Spinal cord (tissue), 10 donors: ENCODE results near the gene PHF20. TPM values are rescaled to one million over a fixed set of nuclear protein-coding genes. Genes with fewer than 3 reads are reported as not detected.
"Not testable (repeated sequence)": the region's sequence is repeated elsewhere in the genome, so short reads cannot be mapped to it uniquely, and the experiment has no call there.

Experiments
- DNase-seq, 6 donors: peaks; one replicate each; pipeline versions ENCODE4 v3.0.0 to v3.0.0-alpha.2; 2013 to 2015; ENCODE audit warnings: low spot score in 6 of 6, low read depth in 4 of 6
- H3K27ac ChIP-seq: one replicate; pipeline ENCODE4 v1.5.1; 2013; ENCODE audit warnings: low read depth, low read length, control low read depth
- H3K27me3 ChIP-seq: one replicate; pipeline ENCODE4 v1.6.1; 2013; ENCODE audit warnings: low read length; ENCODE audit not compliant: control insufficient read depth, insufficient read depth
- H3K36me3 ChIP-seq: one replicate; pipeline ENCODE4 v1.6.1; 2013; ENCODE audit warnings: low read length; ENCODE audit not compliant: control insufficient read depth, insufficient read depth
- H3K4me1 ChIP-seq: one replicate; pipeline ENCODE4 v1.6.1; 2013; ENCODE audit warnings: low read length; ENCODE audit not compliant: control insufficient read depth, insufficient read depth
- H3K4me3 ChIP-seq: one replicate; pipeline ENCODE4 v1.5.1; 2013; ENCODE audit warnings: low read depth, low read length, control low read depth
- H3K9me3 ChIP-seq: one replicate; pipeline ENCODE4 v1.6.1; 2013; ENCODE audit warnings: low read length; ENCODE audit not compliant: control insufficient read depth, insufficient read depth
- WGBS: methylation state at CpG from one replicate; pipeline ENCODE4 v1.1.5; 2013; ENCODE audit warnings: missing lambda C conversion rate; ENCODE audit not compliant: insufficient coverage; 5-methylcytosine and 5-hydroxymethylcytosine counted together
- long read RNA-seq, 4 donors: transcript quantifications; one replicate each; lab custom pipeline, GENCODE V29; 2026
- polyA plus RNA-seq, 2 donors: library from polyadenylated mRNA; unstranded; fragments of 120-200 nt; gene quantifications; one replicate each; pipeline ENCODE4 v1.2.1, GENCODE V29; 2013; ENCODE audit not compliant: insufficient read length in 2 of 2
- total RNA-seq, 2 donors: library from RNA; depleted of rRNA in 1 of 2; stranded (reverse); fragments of 120-200 nt in 1 of 2; fragments of >200 nt in 1 of 2; gene quantifications; one replicate each; pipeline versions ENCODE4 v1.2.3 to v1.2.4, GENCODE V29; 2013 to 2014
- donor health status: healthy.

Gene PHF20
- total RNA-seq (10 to 100 TPM; 31.0 to 35.8 TPM), polyA plus RNA-seq (10 to 100 TPM; 31.0 to 38.7 TPM)
- long read RNA-seq, donor 1, full-length matches to known transcripts, result 5 of 17 reads
- long read RNA-seq, donor 1, partial matches to known transcripts, result 12 of 17 reads
- long read RNA-seq, donor 1, other reads (novel, unspliced or antisense), result 0 of 17 reads
- long read RNA-seq, donor 2, partial matches to known transcripts, result 0 of 2 reads
- long read RNA-seq, donor 2, other reads (novel, unspliced or antisense), result 0 of 2 reads
- long read RNA-seq, donor 3, transcript PHF20-216 (2 exons, 618 nt), result major isoform, 5 of 142 reads
- long read RNA-seq, donor 3, partial matches to known transcripts, result 115 of 142 reads
- long read RNA-seq, donor 3, other reads (novel, unspliced or antisense), result 20 of 142 reads
- long read RNA-seq, donor 4, partial matches to known transcripts, result 293 of 297 reads
- long read RNA-seq, donor 4, other reads (novel, unspliced or antisense), result 0 of 297 reads

DNA sequence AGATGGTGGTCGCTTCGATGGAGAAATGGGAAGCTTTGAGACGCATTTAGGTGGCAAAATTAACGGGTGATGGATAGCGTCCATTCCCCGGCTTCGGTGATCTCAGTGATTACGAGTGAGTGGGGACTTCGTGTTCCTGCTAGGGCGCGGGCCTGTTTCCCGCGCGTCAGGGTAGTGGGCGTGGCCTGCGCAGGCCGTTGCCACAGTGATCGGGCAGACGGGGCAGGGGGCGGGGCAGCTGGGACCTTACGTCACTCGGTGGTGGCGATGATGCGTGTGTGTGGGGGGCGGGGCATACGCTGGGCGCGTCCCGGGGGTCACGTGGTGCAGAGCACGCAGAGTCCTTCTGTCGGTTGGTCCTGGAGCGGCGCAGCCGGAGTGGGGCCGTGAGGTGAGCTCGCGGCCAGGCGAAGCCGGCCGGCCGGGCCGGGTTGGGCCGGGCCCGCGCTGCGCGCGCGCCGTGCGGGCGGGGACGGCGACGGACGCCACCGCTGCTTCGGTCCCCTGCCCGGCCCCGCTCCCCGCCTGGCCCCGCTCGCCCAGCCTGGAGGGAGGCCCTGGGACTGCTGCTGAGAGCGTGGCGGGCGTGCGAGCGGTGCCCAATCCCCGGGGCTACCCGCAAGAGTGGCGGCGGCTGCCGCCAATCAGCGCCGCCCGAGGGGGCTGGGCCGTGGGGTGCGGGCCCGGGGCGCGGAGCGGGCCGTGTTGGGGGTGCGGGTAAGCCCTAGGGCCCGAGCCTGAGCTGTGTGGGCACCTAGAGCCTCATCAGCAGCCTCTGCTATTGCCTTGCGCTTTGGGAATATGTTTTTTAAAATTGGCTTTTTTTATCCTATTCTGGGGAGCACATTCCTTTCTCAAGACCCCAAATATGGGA is at the start of gene PHF20:
Gene PHF20 (plus strand): TSS at position 327 of the 874 bp plus-strand sequence. CDS start 29,508 bp downstream, outside the sequence.
- 1% methylated on average over 86 of the region's 87 CpGs for WGBS
- Histone ChIP-seq H3K36me3 (no peaks in the 10 kb centered on the region), H3K9me3 (no peaks in the 10 kb centered on the region), H3K4me3 (peak within 1 kb of the TSS; percentile 84), H3K27me3 (no peaks in the 10 kb centered on the region), H3K27ac (peak within 1 kb of the TSS; percentile 87), H3K4me1 (peaks cover 6% of the 10 kb centered on the region)
- peak; percentile 76 to 99 (median 91) for DNase-seq

DNA sequence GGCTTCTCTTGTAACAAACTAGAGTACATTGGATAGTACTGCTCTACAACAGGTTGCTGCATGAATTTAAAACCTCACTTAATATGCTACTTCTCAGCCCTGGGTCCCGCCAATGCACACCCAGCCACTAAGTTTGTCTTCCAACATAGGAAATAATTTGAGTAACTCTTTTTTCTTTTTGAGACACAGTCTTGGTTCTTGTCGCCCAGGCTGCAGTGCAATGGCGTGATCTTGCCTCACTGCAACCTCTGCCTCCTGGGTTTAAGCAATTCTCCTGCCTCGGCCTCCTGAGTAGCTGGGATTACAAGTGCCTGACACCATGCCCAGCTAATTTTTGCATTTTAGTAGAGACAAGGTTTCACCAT is 48.6 kb upstream of the PHF20 start:
- WGBS, result 90% methylated on average over 4 of the region's 4 CpGs
- H3K4me1 ChIP-seq, result not testable (repeated sequence)

GRCh38 chr20:35723652-35724320 is 48.0 kb upstream of the PHF20 start:
- H3K36me3 ChIP-seq, result peaks cover 86% of the 10 kb centered on the region
- not testable (repeated sequence) for H3K27ac ChIP-seq, H3K4me1 ChIP-seq, H3K4me3 ChIP-seq, H3K9me3 ChIP-seq, DNase-seq, H3K27me3 ChIP-seq
- WGBS, result 100% methylated on average over 5 of the region's 12 CpGs

More for the DNA sequence above, 48.6 kb upstream of the PHF20 start:
- H3K27me3 ChIP-seq, H3K27ac ChIP-seq, DNase-seq, H3K9me3 ChIP-seq, H3K4me3 ChIP-seq: not testable (repeated sequence)
- peaks cover 85% of the 10 kb centered on the region for H3K36me3 ChIP-seq

DNA sequence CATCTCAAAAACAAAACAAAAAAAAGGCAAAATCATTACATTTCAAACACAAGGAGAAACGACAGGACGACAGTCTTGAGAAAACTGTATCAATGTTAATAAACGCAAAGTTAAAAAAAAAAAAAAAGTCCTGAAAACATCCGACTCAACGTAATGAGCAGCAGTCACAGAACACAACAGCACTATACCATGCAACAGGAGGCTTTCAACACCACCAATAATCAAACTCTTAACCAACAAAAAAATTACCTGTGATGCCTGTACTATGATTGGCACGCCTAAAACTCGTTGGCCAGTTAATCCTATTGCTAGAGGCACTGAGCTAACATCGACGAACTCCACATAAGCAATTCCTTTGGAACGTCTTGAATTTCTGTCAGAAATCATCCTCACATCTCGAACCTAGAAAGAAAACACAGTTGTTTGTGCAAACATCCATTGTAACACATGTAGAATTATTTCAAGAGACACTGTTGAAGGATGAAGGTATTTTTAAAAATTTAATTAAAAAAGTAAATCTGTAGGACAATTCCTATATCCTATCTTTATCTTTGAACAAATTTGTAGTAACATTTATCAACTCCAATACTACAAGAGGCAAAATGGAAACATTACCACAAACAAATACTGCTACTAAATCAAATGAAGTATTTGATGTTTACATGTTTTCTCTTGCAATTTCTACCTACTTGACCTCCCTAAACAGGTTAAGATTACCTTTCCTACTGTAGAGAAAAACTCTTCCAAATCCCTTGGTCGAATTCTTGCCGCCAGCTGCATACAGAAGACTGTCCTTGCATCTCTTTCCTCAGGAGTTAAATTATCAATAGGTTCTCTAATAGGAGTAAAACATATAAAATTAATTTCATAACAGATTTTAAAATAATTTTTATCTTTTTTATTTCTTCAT is 47.2 kb upstream of the PHF20 start:
- no peak for DNase-seq
- WGBS, result 85% methylated on average over 7 of the region's 13 CpGs
- H3K4me1 ChIP-seq, result no peaks in the 10 kb centered on the region
- peaks cover 79% of the 10 kb centered on the region for H3K36me3 ChIP-seq
- no peak overlapping the region for H3K27ac ChIP-seq
- H3K27me3 ChIP-seq, result no peaks in the 10 kb centered on the region
- H3K9me3 ChIP-seq, result no peaks in the 10 kb centered on the region
- H3K4me3 ChIP-seq, result no peak overlapping the region

DNA sequence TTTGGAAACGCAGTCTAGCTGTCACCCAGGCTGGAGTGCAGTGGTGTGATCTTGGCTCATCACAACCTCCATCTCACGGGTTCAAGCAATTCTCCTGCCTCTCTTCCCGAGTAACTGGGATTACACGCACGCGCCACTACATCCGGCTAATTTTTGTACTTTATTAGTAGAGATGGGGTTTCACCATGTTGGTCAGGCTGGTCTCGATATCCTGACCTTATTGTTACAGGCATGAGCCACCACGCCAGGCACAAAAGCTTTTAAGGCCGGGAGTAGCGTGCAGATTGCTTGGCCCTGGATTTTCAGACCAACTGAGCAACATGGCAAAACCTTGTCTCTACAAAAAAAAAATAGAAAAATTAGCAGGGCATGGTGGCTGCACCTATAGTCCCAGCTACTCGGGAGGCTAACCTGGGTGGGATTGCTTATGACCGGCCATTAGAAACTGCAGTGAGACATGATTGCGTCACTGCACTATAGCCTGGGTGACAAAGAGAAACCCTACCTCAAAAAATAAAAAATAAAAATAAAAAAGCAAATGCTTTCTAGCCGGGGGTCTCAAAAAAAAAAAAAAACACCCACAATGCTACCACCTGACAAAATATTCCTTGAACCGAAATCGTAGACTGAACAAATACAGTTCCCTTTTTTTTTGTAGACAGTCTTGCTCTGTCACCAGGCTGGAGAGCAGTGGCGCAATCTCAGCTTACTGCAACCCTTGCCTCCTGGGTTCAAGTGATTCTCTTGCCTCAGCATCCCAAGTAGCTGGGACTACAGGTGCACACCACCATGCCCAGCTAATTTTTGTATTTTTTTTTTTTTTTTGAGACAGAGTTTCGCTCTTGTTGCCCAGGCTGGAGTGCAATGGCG is 44.7 kb upstream of the PHF20 start:
- Histone ChIP-seq H3K36me3 (peaks cover 54% of the 10 kb centered on the region), H3K4me3 (no peak overlapping the region), H3K27ac (no peak overlapping the region), H3K9me3 (no peaks in the 10 kb centered on the region), H3K27me3 (no peaks in the 10 kb centered on the region), H3K4me1 (no peaks in the 10 kb centered on the region)
- 89% methylated on average over 9 of the region's 20 CpGs for WGBS
- no peak for DNase-seq

- no peaks in the 10 kb centered on the region for H3K27me3 ChIP-seq
- peaks cover 45% of the 10 kb centered on the region for H3K36me3 ChIP-seq
- no peak overlapping the region for H3K27ac ChIP-seq
- WGBS, result no CpG with 5 or more reads among the region's 7 CpGs
- no peak for DNase-seq
- no peaks in the 10 kb centered on the region for H3K4me1 ChIP-seq
- H3K9me3 ChIP-seq, result no peaks in the 10 kb centered on the region
- no peak overlapping the region for H3K4me3 ChIP-seq
These were observed 42.5 kb upstream of the PHF20 start for GRCh38 chr20:35729283-35729807.

GRCh38 chr20:35729836-35730582 is 41.8 kb upstream of the PHF20 start:
- no peaks in the 10 kb centered on the region for H3K4me1 ChIP-seq
- WGBS, result no CpG with 5 or more reads among the region's 2 CpGs
- H3K27ac ChIP-seq, result no peak overlapping the region
- no peaks in the 10 kb centered on the region for H3K9me3 ChIP-seq
- H3K36me3 ChIP-seq, result peaks cover 45% of the 10 kb centered on the region
- no peak for DNase-seq
- H3K27me3 ChIP-seq, result no peaks in the 10 kb centered on the region
- no peak overlapping the region for H3K4me3 ChIP-seq
